IPS-20b (cell line): ENCODE data around the gene IRF8.

Experiments
- H3K27ac ChIP-seq: one replicate; pipeline ENCODE4 v1.5.1; 2013; ENCODE audit warnings: low read length
- H3K27me3 ChIP-seq: 2 replicates; pipeline ENCODE4 v1.6.1; 2013; ENCODE audit warnings: mild to moderate bottlenecking, low read length, inconsistent platforms; ENCODE audit not compliant: insufficient read depth
- H3K36me3 ChIP-seq: 2 replicates; pipeline ENCODE4 v1.6.1; 2013; ENCODE audit warnings: low read depth, mild to moderate bottlenecking, inconsistent platforms, low read length, moderate library complexity; ENCODE audit not compliant: insufficient read depth
- H3K4me1 ChIP-seq: 2 replicates; pipeline ENCODE4 v1.6.1; 2013; ENCODE audit warnings: mild to moderate bottlenecking, control low read depth, inconsistent platforms, low read length, moderate library complexity; ENCODE audit not compliant: insufficient read depth
- H3K4me3 ChIP-seq: 2 replicates; pipeline ENCODE4 v1.5.1; 2013; ENCODE audit warnings: mild to moderate bottlenecking, low read length, inconsistent platforms
- H3K9ac ChIP-seq: 2 replicates; pipeline ENCODE4 v1.6.1; 2013; ENCODE audit warnings: low read depth, mild to moderate bottlenecking, inconsistent platforms, low read length, moderate library complexity
- H3K9me3 ChIP-seq: 2 replicates; pipeline ENCODE4 v1.6.1; 2013; ENCODE audit warnings: mild to moderate bottlenecking, low read depth, low read length, inconsistent platforms; ENCODE audit not compliant: insufficient read depth

The IRF8 gene

GRCh38 chr16:85858984-85859817 is 39.8 kb upstream of the IRF8 start:
- H3K27ac ChIP-seq = no peak overlapping the region
- H3K4me1 ChIP-seq = no peaks in the 10 kb centered on the region
- no peak overlapping the region for H3K4me3 ChIP-seq
- no peaks in the 10 kb centered on the region for H3K36me3 ChIP-seq
- H3K9me3 ChIP-seq = no peaks in the 10 kb centered on the region
- no peak overlapping the region for H3K9ac ChIP-seq
- no peaks in the 10 kb centered on the region for H3K27me3 ChIP-seq

- Histone ChIP-seq H3K27ac (no peak overlapping the region), H3K9ac (no peak overlapping the region), H3K4me3 (no peak overlapping the region), H3K4me1 (no peaks in the 10 kb centered on the region), H3K27me3 (no peaks in the 10 kb centered on the region), H3K9me3 (no peaks in the 10 kb centered on the region), H3K36me3 (no peaks in the 10 kb centered on the region)
Observed at GRCh38 chr16:85859818-85860125, 39.2 kb upstream of the IRF8 start.

GRCh38 chr16:85860413-85861094 is 38.4 kb upstream of the IRF8 start:
- H3K27ac ChIP-seq = no peak overlapping the region
- no peak overlapping the region for H3K9ac ChIP-seq

GRCh38 chr16:85861095-85861825 is 37.7 kb upstream of the IRF8 start:
- H3K9ac ChIP-seq = no peak overlapping the region

More at GRCh38 chr16:85860413-85861094, 38.4 kb upstream of the IRF8 start:
- Histone ChIP-seq H3K9me3 (no peaks in the 10 kb centered on the region), H3K27me3 (no peaks in the 10 kb centered on the region), H3K4me1 (no peaks in the 10 kb centered on the region), H3K4me3 (no peak overlapping the region), H3K36me3 (no peaks in the 10 kb centered on the region)

GRCh38 chr16:85862476-85863383 is 36.2 kb upstream of the IRF8 start:
- H3K9ac ChIP-seq = no peak overlapping the region
- H3K9me3 ChIP-seq = no peaks in the 10 kb centered on the region; the same call in 1 of the 2 replicates
- no peaks in the 10 kb centered on the region for H3K4me1 ChIP-seq
- H3K4me3 ChIP-seq = no peak overlapping the region
- H3K27ac ChIP-seq = no peak overlapping the region
- no peaks in the 10 kb centered on the region for H3K36me3 ChIP-seq
- H3K27me3 ChIP-seq = no peaks in the 10 kb centered on the region

More at GRCh38 chr16:85861095-85861825, 37.7 kb upstream of the IRF8 start:
- H3K27ac ChIP-seq = no peak overlapping the region
- H3K4me1 ChIP-seq = no peaks in the 10 kb centered on the region
- no peaks in the 10 kb centered on the region for H3K36me3 ChIP-seq
- H3K4me3 ChIP-seq = no peak overlapping the region
- no peaks in the 10 kb centered on the region for H3K9me3 ChIP-seq
- no peaks in the 10 kb centered on the region for H3K27me3 ChIP-seq

- H3K27ac ChIP-seq = no peak overlapping the region
- H3K4me1 ChIP-seq = no peaks in the 10 kb centered on the region
Observed at GRCh38 chr16:85863384-85863774, 35.6 kb upstream of the IRF8 start.

GRCh38 chr16:85864965-85865364 is 34.0 kb upstream of the IRF8 start:
- H3K27me3 ChIP-seq = no peaks in the 10 kb centered on the region
- H3K4me1 ChIP-seq = no peaks in the 10 kb centered on the region
- no peak overlapping the region for H3K27ac ChIP-seq
- no peak overlapping the region for H3K4me3 ChIP-seq
- H3K9me3 ChIP-seq = no peaks in the 10 kb centered on the region; the same call in 1 of the 2 replicates
- no peaks in the 10 kb centered on the region for H3K36me3 ChIP-seq
- no peak overlapping the region for H3K9ac ChIP-seq

More at GRCh38 chr16:85863384-85863774, 35.6 kb upstream of the IRF8 start:
- Histone ChIP-seq H3K4me3 (no peak overlapping the region), H3K9me3 (no peaks in the 10 kb centered on the region; the same call in 1 of the 2 replicates), H3K36me3 (no peaks in the 10 kb centered on the region), H3K9ac (no peak overlapping the region), H3K27me3 (no peaks in the 10 kb centered on the region)

- peaks cover 8% of the 10 kb centered on the region; the same call in 1 of the 2 replicates for H3K4me1 ChIP-seq
- H3K27me3 ChIP-seq = no peaks in the 10 kb centered on the region
- no peak overlapping the region for H3K4me3 ChIP-seq
- no peak overlapping the region for H3K9ac ChIP-seq
- no peaks in the 10 kb centered on the region for H3K36me3 ChIP-seq
- H3K9me3 ChIP-seq = no peaks in the 10 kb centered on the region; the same call in 1 of the 2 replicates
- H3K27ac ChIP-seq = no peak overlapping the region
Observed at GRCh38 chr16:85867189-85867588, 31.8 kb upstream of the IRF8 start.

- H3K9me3 ChIP-seq = no peaks in the 10 kb centered on the region; the same call in 1 of the 2 replicates
- H3K36me3 ChIP-seq = no peaks in the 10 kb centered on the region
- H3K27ac ChIP-seq = no peak overlapping the region
- H3K9ac ChIP-seq = no peak overlapping the region
- no peak overlapping the region for H3K4me3 ChIP-seq
- peaks cover 8% of the 10 kb centered on the region; the same call in 1 of the 2 replicates for H3K4me1 ChIP-seq
- no peaks in the 10 kb centered on the region for H3K27me3 ChIP-seq
Observed at GRCh38 chr16:85868495-85868894, 30.5 kb upstream of the IRF8 start.

GRCh38 chr16:85869206-85869605 is 29.8 kb upstream of the IRF8 start:
- Histone ChIP-seq H3K4me1 (peaks cover 8% of the 10 kb centered on the region; the same call in 1 of the 2 replicates), H3K27me3 (no peaks in the 10 kb centered on the region), H3K36me3 (no peaks in the 10 kb centered on the region), H3K9me3 (no peaks in the 10 kb centered on the region; the same call in 1 of the 2 replicates), H3K27ac (no peak overlapping the region), H3K9ac (no peak overlapping the region), H3K4me3 (no peak overlapping the region)
